ENCODE results near the gene EXOSC2.

The EXOSC2 gene

GRCh38 chr9:130693426-130694191, at the start of gene EXOSC2:
Gene EXOSC2, plus strand, starts transcription at chr9:130693780. Its CDS starts 12 bp downstream, at chr9:130693792.
- peak; percentile 91 for DNase-seq

- no peak for DNase-seq
Measured at GRCh38 chr9:130651221-130651620, 42.4 kb upstream of the EXOSC2 start.

- DNase-seq: no peak
Measured at GRCh38 chr9:130651752-130652151, 41.8 kb upstream of the EXOSC2 start.

- no peak for DNase-seq
Measured at GRCh38 chr9:130654879-130655278, 38.7 kb upstream of the EXOSC2 start.

GRCh38 chr9:130658893-130659698, 34.5 kb upstream of the EXOSC2 start:
- DNase-seq: no peak

- DNase-seq: no peak
Measured at GRCh38 chr9:130659699-130660248, 33.8 kb upstream of the EXOSC2 start.

- no peak for DNase-seq
Measured at GRCh38 chr9:130660326-130660682, 33.3 kb upstream of the EXOSC2 start.

- DNase-seq: no peak
Measured at GRCh38 chr9:130660683-130661450, 32.7 kb upstream of the EXOSC2 start.

GRCh38 chr9:130661451-130662098, 32.0 kb upstream of the EXOSC2 start:
- no peak for DNase-seq

- no peak for DNase-seq
Measured at GRCh38 chr9:130662099-130662969, 31.2 kb upstream of the EXOSC2 start.

GRCh38 chr9:130662970-130663257, 30.7 kb upstream of the EXOSC2 start:
- DNase-seq: no peak

GRCh38 chr9:130663258-130663976, 30.2 kb upstream of the EXOSC2 start:
- no peak for DNase-seq

- DNase-seq: no peak
Measured at GRCh38 chr9:130663977-130664250, 29.7 kb upstream of the EXOSC2 start.

GRCh38 chr9:130664251-130665028, 29.1 kb upstream of the EXOSC2 start, which contains the start of gene PRDM12:
Gene PRDM12, plus strand, starts transcription at chr9:130664594. Its CDS starts 60 bp downstream, at chr9:130664654.
- no peak for DNase-seq

GRCh38 chr9:130665029-130665430, 28.6 kb upstream of the EXOSC2 start:
- DNase-seq: no peak

GRCh38 chr9:130665431-130666392, 27.9 kb upstream of the EXOSC2 start:
- DNase-seq: no peak

GRCh38 chr9:130666393-130667119, 27.0 kb upstream of the EXOSC2 start:
- no peak for DNase-seq

- DNase-seq: no peak
Measured at GRCh38 chr9:130667120-130667435, 26.5 kb upstream of the EXOSC2 start.

- no peak for DNase-seq
Measured at GRCh38 chr9:130668196-130668595, 25.4 kb upstream of the EXOSC2 start.

Data from T1000 (cell line).